Upper lobe of right lung (tissue), 1 donor: Measurements from ENCODE around the gene MEIS2. TPM values are rescaled to one million over a fixed set of nuclear protein-coding genes. Genes with fewer than 3 reads are reported as not detected.

ENCODE experiments used
- ATAC-seq: fragments of 200-7000 bp; cut with Tn5 transposase; one replicate; pipeline ENCODE4 v1.9.1; 2020; ENCODE audit warnings: mild to moderate bottlenecking, moderate library complexity
- DNase-seq: peaks from one replicate; pipeline ENCODE4 v3.0.0-alpha.2; 2020
- H3K27ac ChIP-seq: fragments of 200-600 bp; one replicate; pipeline ENCODE4 v1.8.0; 2022
- H3K27me3 ChIP-seq: fragments of 200-600 bp; one replicate; pipeline ENCODE4 v1.8.0; 2022; ENCODE audit warnings: mild to moderate bottlenecking
- H3K36me3 ChIP-seq: fragments of 200-600 bp; one replicate; pipeline ENCODE4 v1.8.0; 2022
- H3K4me1 ChIP-seq: fragments of 200-600 bp; one replicate; pipeline ENCODE4 v1.8.0; 2022
- H3K4me3 ChIP-seq: fragments of 200-600 bp; one replicate; pipeline ENCODE4 v1.8.0; 2022; ENCODE audit warnings: mild to moderate bottlenecking
- H3K9me3 ChIP-seq: fragments of 200-600 bp; one replicate; pipeline ENCODE4 v1.8.0; 2022
- CTCF ChIP-seq: fragments of 200-600 bp; IDR thresholded peaks from one replicate; pipeline ENCODE4 v1.8.0; 2022; ENCODE audit warnings: antibody characterized with exemption
- intact Hi-C: fragments of 100-400 bp; cut with DNase I; formaldehyde crosslinking; loops from one replicate; pipeline ENCODE4 v1.11.0; 2022
- total RNA-seq: library from RNA; stranded (reverse); fragmentation: NEBNext Ultra II Directional; extraction: Animal tissue kit (Norgen Biotek cat#: 25700); gene quantifications from one replicate; pipeline ENCODE4 v1.2.1, GENCODE V29; 2021
- donor health status: DM: no; HTN: yes; CAD: no; lungs with severe emphysema.

Gene MEIS2
- total RNA-seq, 1 donor from 2014 or later = 26.7 TPM

- H3K9me3 ChIP-seq = no peaks in the 10 kb centered on the region
- H3K27ac ChIP-seq = no peak overlapping the region
- TF ChIP-seq CTCF = no peak
- intact Hi-C loops = loop anchor here (10.0 kb wide), 1 partner anchor 254 kb away; no protein-coding TSS in a partner anchor
- no peak for DNase-seq
- H3K36me3 ChIP-seq = no peaks in the 10 kb centered on the region
- no peak for ATAC-seq
- H3K27me3 ChIP-seq = peaks cover 91% of the 10 kb centered on the region
- no peak overlapping the region for H3K4me3 ChIP-seq
- H3K4me1 ChIP-seq = peaks cover 7% of the 10 kb centered on the region
Measured at GRCh38 chr15:36880913-36881460, 219.4 kb downstream of the MEIS2 start.

GRCh38 chr15:36880224-36880912, 220.0 kb downstream of the MEIS2 start:
- no peak overlapping the region for H3K27ac ChIP-seq
- H3K4me3 ChIP-seq = no peak overlapping the region
- peaks cover 7% of the 10 kb centered on the region for H3K4me1 ChIP-seq
- intact Hi-C loops = loop anchor here (10.0 kb wide), 1 partner anchor 254 kb away; no protein-coding TSS in a partner anchor
- DNase-seq = no peak
- ATAC-seq = no peak
- no peaks in the 10 kb centered on the region for H3K9me3 ChIP-seq
- no peak for TF ChIP-seq CTCF
- peaks cover 91% of the 10 kb centered on the region for H3K27me3 ChIP-seq
- no peaks in the 10 kb centered on the region for H3K36me3 ChIP-seq

DNA sequence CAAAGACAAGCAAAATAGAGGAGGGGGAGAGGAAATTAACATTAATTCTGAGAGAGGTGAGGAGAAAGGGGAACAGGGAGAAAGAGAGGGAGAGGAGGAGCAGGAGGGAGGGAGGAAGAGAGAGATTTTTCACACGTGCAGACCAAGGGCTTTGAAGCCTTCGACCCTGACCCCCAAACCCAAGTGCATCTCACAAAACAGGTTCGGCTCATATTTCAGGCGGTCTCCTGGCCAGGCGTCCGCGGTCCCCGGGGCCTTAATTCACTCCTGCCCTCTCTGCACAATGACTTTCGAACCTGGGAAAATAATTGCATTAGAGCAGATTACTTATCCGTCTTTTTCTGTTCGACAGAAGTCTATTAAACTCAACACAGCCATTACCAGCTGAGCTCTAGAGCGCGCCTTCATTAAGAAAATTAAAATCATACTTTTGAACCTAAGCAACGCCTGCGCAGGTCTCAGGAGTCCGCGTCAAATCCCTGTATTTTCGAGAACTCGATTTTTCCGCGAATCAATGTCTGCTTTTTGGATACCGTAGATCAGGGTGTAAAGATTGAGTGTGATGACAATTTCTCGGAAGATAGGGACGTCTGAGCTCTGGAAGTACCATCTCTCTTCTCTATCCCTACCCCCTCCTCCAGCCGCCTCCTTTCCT, 220.7 kb downstream of the MEIS2 start:
- Histone ChIP-seq H3K36me3 (no peaks in the 10 kb centered on the region), H3K27ac (no peak overlapping the region), H3K4me1 (peaks cover 7% of the 10 kb centered on the region), H3K9me3 (no peaks in the 10 kb centered on the region), H3K27me3 (peaks cover 86% of the 10 kb centered on the region), H3K4me3 (no peak overlapping the region)
- DNase-seq = no peak
- intact Hi-C loops = loop anchor here (10.0 kb wide), 1 partner anchor 255 kb away; no protein-coding TSS in a partner anchor
- TF ChIP-seq CTCF = no peak
- no peak for ATAC-seq

DNA sequence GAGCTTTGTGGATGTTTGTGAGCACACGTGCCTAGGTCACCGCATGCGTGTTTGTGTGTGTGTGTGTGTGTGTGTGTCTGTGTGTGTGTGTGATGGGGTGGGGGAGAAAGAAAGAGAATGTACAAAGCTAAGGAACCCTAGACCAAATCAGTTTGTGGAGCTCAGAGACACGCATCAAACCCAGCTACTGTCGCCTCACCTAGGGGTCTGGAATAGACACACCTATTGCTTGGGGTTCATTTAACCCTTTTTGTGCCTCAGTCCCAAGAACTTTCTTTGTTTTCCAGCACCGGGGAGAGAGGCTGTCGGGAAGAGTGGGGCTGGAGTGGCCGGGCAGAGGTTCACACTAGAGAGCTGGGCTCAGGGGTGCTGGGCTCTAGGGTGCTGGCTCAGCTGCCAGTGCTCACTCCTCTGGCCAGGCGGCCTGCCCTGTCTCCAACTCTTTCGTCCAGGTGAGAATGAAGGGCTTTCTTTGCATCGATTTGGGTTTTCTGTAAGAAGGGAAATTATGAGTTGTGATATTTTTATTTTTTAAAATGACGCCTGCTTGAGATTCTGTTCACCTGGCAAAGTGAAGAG, 221.6 kb downstream of the MEIS2 start:
- Histone ChIP-seq H3K4me1 (peaks cover 7% of the 10 kb centered on the region), H3K4me3 (no peak overlapping the region), H3K27ac (no peak overlapping the region), H3K9me3 (no peaks in the 10 kb centered on the region), H3K36me3 (no peaks in the 10 kb centered on the region), H3K27me3 (peaks cover 79% of the 10 kb centered on the region)
- ATAC-seq (no peak), DNase-seq (no peak)
- no peak for TF ChIP-seq CTCF
- intact Hi-C loops = no loop called here

DNA sequence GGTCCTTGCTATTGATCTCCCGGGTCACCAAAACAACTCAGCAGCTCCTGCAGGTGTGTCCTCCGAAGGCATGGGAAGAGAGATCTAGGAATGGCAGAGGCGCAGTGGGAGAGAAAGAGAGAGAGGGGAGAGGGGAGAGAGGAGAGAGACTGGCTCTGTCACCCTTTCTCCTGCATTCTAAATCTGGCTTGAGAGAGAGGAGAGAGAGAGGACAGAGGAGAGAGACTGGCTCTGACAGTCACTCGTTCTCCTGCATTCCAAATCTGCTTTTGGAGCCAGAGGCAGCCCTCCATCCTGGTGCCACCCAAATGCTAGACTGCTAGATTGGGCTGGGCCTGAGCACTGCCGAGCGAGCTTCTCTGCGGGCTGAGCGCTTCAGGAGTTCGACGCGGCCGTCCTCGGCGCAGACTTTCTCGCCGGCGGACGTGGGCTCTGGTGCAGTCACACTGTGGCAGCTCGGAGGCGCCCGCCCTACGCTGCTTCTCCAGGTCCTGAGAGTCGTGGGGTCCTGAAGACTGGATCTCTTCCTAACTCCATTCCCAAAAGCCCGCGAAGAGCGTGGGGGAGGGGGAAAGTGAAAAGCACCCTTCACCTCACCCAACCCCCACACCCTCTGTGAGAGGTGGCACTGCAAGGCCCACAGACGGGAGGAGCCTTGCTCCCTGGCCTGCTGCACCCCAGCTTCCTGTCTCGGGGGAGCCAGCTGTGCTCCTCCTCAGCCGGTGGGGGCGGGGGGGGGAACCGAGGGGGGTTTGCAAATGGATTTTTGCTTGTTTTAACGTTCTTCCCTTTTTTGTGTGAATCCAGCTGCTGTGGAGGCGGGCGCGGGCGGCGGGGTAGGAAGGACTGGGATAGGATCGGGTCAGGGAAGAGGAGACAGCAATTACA, 222.3 kb downstream of the MEIS2 start:
- intact Hi-C loops = no loop called here
- no peaks in the 10 kb centered on the region for H3K36me3 ChIP-seq
- TF ChIP-seq CTCF = no peak
- peaks cover 71% of the 10 kb centered on the region for H3K27me3 ChIP-seq
- no peak overlapping the region for H3K27ac ChIP-seq
- peak; percentile 56 for ATAC-seq
- peaks cover 7% of the 10 kb centered on the region for H3K4me1 ChIP-seq
- no peak for DNase-seq
- H3K9me3 ChIP-seq = no peaks in the 10 kb centered on the region
- H3K4me3 ChIP-seq = no peak overlapping the region
